Effector memory CD8-positive, alpha-beta T cell (primary cell): ENCODE measurements around the gene ANKRD40.
"Not testable (repeated sequence)": the region's sequence is repeated elsewhere in the genome, so short reads cannot be mapped to it uniquely, and the experiment has no call there.

ENCODE experiments used
- ATAC-seq: fragments of 150-1000 bp; cut with Tn5 transposase; replicated peaks from 2 replicates; pipeline ENCODE4 v1.10.0; 2021; ENCODE audit warnings: mild to moderate bottlenecking, moderate library complexity
- DNase-seq, 3 experiments: peaks; one replicate each; pipeline ENCODE4 v3.0.0; 2021
- H3K27ac Mint-ChIP-seq, 2 donors: one replicate each; pipeline ENCODE4 v1.8.0; 2022; ENCODE audit warnings: mild to moderate bottlenecking in 2 of 2, mixed read lengths in 2 of 2, moderate library complexity in 2 of 2
- H3K27me3 Mint-ChIP-seq, 2 donors: one replicate each; pipeline ENCODE4 v1.8.0; 2022; ENCODE audit warnings: mixed read lengths in 2 of 2
- H3K36me3 Mint-ChIP-seq: one replicate; pipeline ENCODE4 v1.8.0; 2022; ENCODE audit warnings: mild to moderate bottlenecking, moderate library complexity, mixed read lengths; ENCODE audit not compliant: insufficient read depth
- H3K4me1 Mint-ChIP-seq, 2 donors: one replicate each; pipeline ENCODE4 v1.8.0; 2022; ENCODE audit warnings: low read depth in 2 of 2, mixed read lengths in 2 of 2
- H3K4me3 Mint-ChIP-seq, 2 donors: one replicate each; pipeline ENCODE4 v1.8.0; 2022; ENCODE audit warnings: mild to moderate bottlenecking in 2 of 2, mixed read lengths in 2 of 2, moderate library complexity in 2 of 2
- H3K9me3 Mint-ChIP-seq, 2 donors: one replicate each; pipeline ENCODE4 v1.8.0; 2022; ENCODE audit warnings: mixed read lengths in 2 of 2

The ANKRD40 gene

GRCh38 chr17:50724622-50725021 lies 16.9 kb upstream of the ANKRD40 start:
- H3K27me3 Mint-ChIP-seq, H3K27ac Mint-ChIP-seq, ATAC-seq, H3K9me3 Mint-ChIP-seq, DNase-seq: not testable (repeated sequence)
- Mint-ChIP-seq H3K36me3 (peaks cover 35% of the 10 kb centered on the region), H3K4me1 (peaks cover 42 to 58% of the 10 kb centered on the region in 2 donors), H3K4me3 (peak overlapping the region; percentile 23 to 59)

- DNase-seq (no peak), ATAC-seq (no peak)
- Mint-ChIP-seq H3K9me3 (no peaks in the 10 kb centered on the region), H3K4me1 (peaks cover 40 to 46% of the 10 kb centered on the region in 2 donors), H3K36me3 (peaks cover 48% of the 10 kb centered on the region), H3K27me3 (no peaks in the 10 kb centered on the region), H3K4me3 (peak overlapping the region; percentile 96 to 98), H3K27ac (peak overlapping the region in 1 of 2 donors; percentile 16)
Observed at GRCh38 chr17:50722746-50723145, 15.0 kb upstream of the ANKRD40 start.

GRCh38 chr17:50721194-50722010 lies 13.7 kb upstream of the ANKRD40 start:
- Mint-ChIP-seq H3K4me1 (peaks cover 32% of the 10 kb centered on the region in 2 donors), H3K9me3 (no peaks in the 10 kb centered on the region), H3K4me3 (peak overlapping the region; percentile 96 to 98), H3K36me3 (peaks cover 41% of the 10 kb centered on the region), H3K27me3 (no peaks in the 10 kb centered on the region), H3K27ac (peak overlapping the region; percentile 97)
- DNase-seq (no peak), ATAC-seq (peak; percentile 12)

GRCh38 chr17:50719924-50720794 lies 12.4 kb upstream of the ANKRD40 start:
- peak overlapping the region; percentile 97 for H3K27ac Mint-ChIP-seq
- H3K36me3 Mint-ChIP-seq = peaks cover 34% of the 10 kb centered on the region
- H3K27me3 Mint-ChIP-seq = no peaks in the 10 kb centered on the region
- H3K4me1 Mint-ChIP-seq = peaks cover 26 to 27% of the 10 kb centered on the region in 2 donors
- ATAC-seq (no peak), DNase-seq (no peak)
- no peaks in the 10 kb centered on the region for H3K9me3 Mint-ChIP-seq
- H3K4me3 Mint-ChIP-seq = peak overlapping the region; percentile 96 to 98

GRCh38 chr17:50719144-50719923 lies 11.6 kb upstream of the ANKRD40 start, which contains the start of gene LUC7L3:
TSS of gene LUC7L3 (plus strand) at chr17:50719603. CDS start at chr17:50719733, 130 bp downstream.
- ATAC-seq = peak; percentile 94
- Mint-ChIP-seq H3K27ac (peak within 1 kb of the TSS; percentile 97), H3K27me3 (no peaks in the 10 kb centered on the region), H3K4me1 (peaks cover 20 to 27% of the 10 kb centered on the region in 2 donors), H3K36me3 (peaks cover 33% of the 10 kb centered on the region), H3K4me3 (peak within 1 kb of the TSS; percentile 96 to 98), H3K9me3 (no peaks in the 10 kb centered on the region)
- peak; percentile 88 to 94 (median 91) for DNase-seq

GRCh38 chr17:50715471-50715870 lies 7.8 kb upstream of the ANKRD40 start:
- peaks cover 19% of the 10 kb centered on the region for H3K36me3 Mint-ChIP-seq
- H3K27me3 Mint-ChIP-seq = no peaks in the 10 kb centered on the region
- no peak overlapping the region for H3K27ac Mint-ChIP-seq
- H3K4me1 Mint-ChIP-seq = peaks cover 5 to 9% of the 10 kb centered on the region in 2 donors
- ATAC-seq = no peak
- no peak for DNase-seq
- no peak overlapping the region for H3K4me3 Mint-ChIP-seq
- H3K9me3 Mint-ChIP-seq = no peaks in the 10 kb centered on the region

- H3K4me1 Mint-ChIP-seq = peaks cover 8 to 17% of the 10 kb centered on the region in 2 donors
- H3K4me3 Mint-ChIP-seq = no peak overlapping the region
- H3K27me3 Mint-ChIP-seq = no peaks in the 10 kb centered on the region
- no peak for DNase-seq
- H3K9me3 Mint-ChIP-seq = no peaks in the 10 kb centered on the region
- ATAC-seq = no peak
- peaks cover 14% of the 10 kb centered on the region for H3K36me3 Mint-ChIP-seq
- H3K27ac Mint-ChIP-seq = peak overlapping the region in 1 of 2 donors; percentile 16
Observed at GRCh38 chr17:50712641-50713040, 4.9 kb upstream of the ANKRD40 start.

GRCh38 chr17:50710650-50711049 lies 2.9 kb upstream of the ANKRD40 start:
- H3K4me3 Mint-ChIP-seq = no peak overlapping the region
- no peaks in the 10 kb centered on the region for H3K27me3 Mint-ChIP-seq
- DNase-seq = no peak
- H3K4me1 Mint-ChIP-seq = peaks cover 9 to 22% of the 10 kb centered on the region in 2 donors
- no peak for ATAC-seq
- H3K36me3 Mint-ChIP-seq = peaks cover 27% of the 10 kb centered on the region
- no peak overlapping the region for H3K27ac Mint-ChIP-seq
- H3K9me3 Mint-ChIP-seq = no peaks in the 10 kb centered on the region

GRCh38 chr17:50710025-50710424 lies 2.3 kb upstream of the ANKRD40 start:
- peaks cover 9 to 22% of the 10 kb centered on the region in 2 donors for H3K4me1 Mint-ChIP-seq
- H3K27me3 Mint-ChIP-seq = no peaks in the 10 kb centered on the region
- H3K9me3 Mint-ChIP-seq = no peaks in the 10 kb centered on the region
- peak overlapping the region in 1 of 2 donors; percentile 13 for H3K4me3 Mint-ChIP-seq
- DNase-seq (no peak), ATAC-seq (no peak)
- peaks cover 27% of the 10 kb centered on the region for H3K36me3 Mint-ChIP-seq
- peak overlapping the region; percentile 96 for H3K27ac Mint-ChIP-seq

- H3K9me3 Mint-ChIP-seq, H3K27me3 Mint-ChIP-seq, DNase-seq, ATAC-seq: not testable (repeated sequence)
- Mint-ChIP-seq H3K27ac (peak overlapping the region; percentile 96), H3K36me3 (peaks cover 29% of the 10 kb centered on the region), H3K4me1 (peaks cover 12 to 22% of the 10 kb centered on the region in 2 donors), H3K4me3 (peak overlapping the region in 1 of 2 donors; percentile 90)
Observed at GRCh38 chr17:50709053-50709452, 1.3 kb upstream of the ANKRD40 start.

GRCh38 chr17:50708050-50709000 lies 611 bp upstream of the ANKRD40 start:
- ATAC-seq (no peak), DNase-seq (no peak)
- H3K4me1 Mint-ChIP-seq = peaks cover 19 to 26% of the 10 kb centered on the region in 2 donors
- peak overlapping the region; percentile 89 to 90 for H3K4me3 Mint-ChIP-seq
- H3K27ac Mint-ChIP-seq = peak overlapping the region; percentile 96
- H3K36me3 Mint-ChIP-seq = peaks cover 29% of the 10 kb centered on the region
- no peaks in the 10 kb centered on the region for H3K9me3 Mint-ChIP-seq
- no peaks in the 10 kb centered on the region for H3K27me3 Mint-ChIP-seq

GRCh38 chr17:50703162-50703561 lies 4.6 kb downstream of the ANKRD40 start:
- ATAC-seq (no peak), DNase-seq (no peak)
- no peak overlapping the region for H3K4me3 Mint-ChIP-seq
- H3K27ac Mint-ChIP-seq = peak overlapping the region in 1 of 2 donors; percentile 61
- H3K36me3 Mint-ChIP-seq = peaks cover 51% of the 10 kb centered on the region
- H3K9me3 Mint-ChIP-seq = no peaks in the 10 kb centered on the region
- H3K27me3 Mint-ChIP-seq = no peaks in the 10 kb centered on the region
- peaks cover 26 to 38% of the 10 kb centered on the region in 2 donors for H3K4me1 Mint-ChIP-seq
